Lower leg skin (tissue), 3 donors: ENCODE data around the gene BTBD1.

ENCODE experiments used
- POLR2A ChIP-seq, 2 donors: fragments of 450-650 bp; IDR thresholded peaks; one replicate each; pipeline ENCODE4 v1.6.1; 2016 to 2017; ENCODE audit warnings: antibody characterized with exemption in 2 of 2, mild to moderate bottlenecking in 1 of 2, moderate library complexity in 1 of 2
- TF ChIP-seq, protein P1 (sequence below), 3 donors: fragments of 450-650 bp; IDR thresholded peaks; one replicate each; pipeline ENCODE4 v1.5.1; 2016; ENCODE audit warnings: antibody characterized with exemption in 3 of 3, mild to moderate bottlenecking in 3 of 3, moderate library complexity in 2 of 3

DNA sequence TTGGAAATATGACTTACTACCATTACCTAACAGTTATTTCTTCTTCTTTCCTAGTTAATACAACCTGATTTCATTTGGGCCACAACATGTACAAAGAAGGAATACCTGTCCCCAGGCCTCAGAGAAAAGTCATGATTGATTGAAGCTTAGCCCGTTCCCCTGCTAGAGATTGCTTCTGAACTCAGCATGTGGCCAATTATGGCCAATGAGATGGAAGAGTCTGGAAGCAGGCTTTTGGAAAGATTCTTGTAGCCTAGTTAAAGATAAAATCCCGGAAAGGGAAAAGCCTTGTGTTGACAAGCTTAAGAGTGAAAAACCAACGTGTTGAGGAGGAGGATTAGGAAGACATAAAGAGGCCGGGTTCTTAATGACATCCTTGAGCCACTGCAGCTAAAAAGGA, 23.4 kb upstream of the BTBD1 start:
- TF ChIP-seq, protein P1, sequence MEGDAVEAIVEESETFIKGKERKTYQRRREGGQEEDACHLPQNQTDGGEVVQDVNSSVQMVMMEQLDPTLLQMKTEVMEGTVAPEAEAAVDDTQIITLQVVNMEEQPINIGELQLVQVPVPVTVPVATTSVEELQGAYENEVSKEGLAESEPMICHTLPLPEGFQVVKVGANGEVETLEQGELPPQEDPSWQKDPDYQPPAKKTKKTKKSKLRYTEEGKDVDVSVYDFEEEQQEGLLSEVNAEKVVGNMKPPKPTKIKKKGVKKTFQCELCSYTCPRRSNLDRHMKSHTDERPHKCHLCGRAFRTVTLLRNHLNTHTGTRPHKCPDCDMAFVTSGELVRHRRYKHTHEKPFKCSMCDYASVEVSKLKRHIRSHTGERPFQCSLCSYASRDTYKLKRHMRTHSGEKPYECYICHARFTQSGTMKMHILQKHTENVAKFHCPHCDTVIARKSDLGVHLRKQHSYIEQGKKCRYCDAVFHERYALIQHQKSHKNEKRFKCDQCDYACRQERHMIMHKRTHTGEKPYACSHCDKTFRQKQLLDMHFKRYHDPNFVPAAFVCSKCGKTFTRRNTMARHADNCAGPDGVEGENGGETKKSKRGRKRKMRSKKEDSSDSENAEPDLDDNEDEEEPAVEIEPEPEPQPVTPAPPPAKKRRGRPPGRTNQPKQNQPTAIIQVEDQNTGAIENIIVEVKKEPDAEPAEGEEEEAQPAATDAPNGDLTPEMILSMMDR (IDR thresholded peaks at IDR 0.05) = no peak
- no peak for TF ChIP-seq POLR2A (IDR thresholded peaks at IDR 0.05)
